GOT3 (cell line): ENCODE measurements around the gene EIPR1.
A peak's percentile ranks its signal among the peaks of the same experiment; 100 is the strongest.

Source experiments
- DNase-seq: peaks from one replicate; lab custom pipeline; 2025; ENCODE audit warnings: mixed read lengths; lab: John Stamatoyannopoulos, UW

The EIPR1 gene

DNA sequence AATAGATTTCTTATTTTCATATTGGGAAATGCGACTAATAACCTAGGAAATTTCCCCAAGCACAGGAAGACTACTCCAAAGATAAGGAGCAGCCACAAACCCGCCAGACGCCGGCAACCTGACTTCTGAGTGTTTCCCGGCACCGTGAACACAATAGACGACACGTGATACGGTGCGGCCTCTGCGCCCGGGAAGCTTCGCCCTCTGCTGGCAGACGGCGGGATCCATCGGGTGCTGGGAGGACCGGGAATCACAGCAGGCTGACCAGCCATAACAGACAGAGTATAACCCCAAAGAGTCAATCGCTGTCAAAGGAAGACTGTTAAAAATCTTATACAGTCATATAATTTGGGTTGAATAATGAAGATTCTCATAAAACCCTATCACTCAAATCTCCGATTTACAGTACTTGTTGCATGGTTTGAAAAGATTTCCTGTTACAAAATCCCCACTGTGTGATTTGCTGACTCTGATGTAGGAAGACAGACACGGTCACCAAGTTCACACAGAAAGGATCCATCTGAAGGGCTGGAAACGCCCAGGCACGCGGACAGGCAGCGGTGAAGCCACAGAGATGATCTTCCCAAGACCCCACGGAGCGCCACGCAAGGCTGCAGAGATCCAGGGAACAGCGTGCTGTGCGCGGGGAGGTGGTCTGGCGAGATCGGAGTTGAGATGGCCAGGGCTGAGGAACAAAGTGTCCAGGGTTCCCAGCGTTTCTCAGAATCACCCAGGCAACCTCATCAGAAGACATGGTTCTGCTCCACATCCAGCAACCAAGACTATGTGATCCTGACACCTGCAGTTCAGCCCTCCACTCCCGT lies 73.8 kb downstream of the EIPR1 start:
- DNase-seq: peak; percentile 37

DNA sequence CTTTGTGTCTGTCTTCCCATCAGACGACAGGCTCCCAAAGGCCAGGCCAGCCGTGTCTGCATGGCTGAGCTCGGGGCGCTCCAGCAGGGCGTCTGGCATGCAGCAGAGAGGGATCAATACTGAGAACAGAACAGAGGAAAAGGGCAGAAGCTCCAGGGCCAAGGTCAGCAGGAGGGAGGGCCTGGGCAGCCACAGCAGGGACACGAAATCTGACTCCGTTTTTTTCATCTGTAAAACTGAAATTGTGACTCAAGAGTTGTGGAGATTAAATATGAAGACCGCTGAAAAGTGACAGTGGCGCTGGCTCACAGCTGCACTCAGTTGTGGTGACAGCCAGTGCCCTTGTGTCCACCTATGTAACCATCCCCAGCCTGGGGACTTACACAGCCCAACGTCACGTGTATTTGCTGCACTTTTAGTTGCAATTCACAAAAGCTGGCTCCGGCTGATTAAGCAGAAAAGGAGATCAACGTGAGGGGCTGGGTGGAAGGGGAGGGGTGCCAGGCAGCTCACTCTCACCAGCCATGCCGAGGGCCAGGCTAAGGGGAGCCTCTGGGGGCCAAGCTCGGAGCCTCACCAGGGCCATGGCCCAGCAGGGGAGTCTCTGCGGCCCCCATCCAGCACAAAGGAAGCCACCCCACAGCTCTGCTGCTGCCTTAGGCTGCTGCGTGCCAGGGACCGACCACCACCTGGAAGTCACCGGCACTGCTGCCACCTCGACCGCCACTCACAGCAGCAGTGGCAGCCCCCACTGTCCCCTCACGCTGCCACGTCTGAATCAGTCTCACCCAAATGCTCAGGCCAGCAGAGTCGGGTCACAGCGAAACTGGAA lies 74.7 kb downstream of the EIPR1 start:
- DNase-seq: no peak

- no peak for DNase-seq
Measured at GRCh38 chr2:3302421-3302750, 75.2 kb downstream of the EIPR1 start.

DNA sequence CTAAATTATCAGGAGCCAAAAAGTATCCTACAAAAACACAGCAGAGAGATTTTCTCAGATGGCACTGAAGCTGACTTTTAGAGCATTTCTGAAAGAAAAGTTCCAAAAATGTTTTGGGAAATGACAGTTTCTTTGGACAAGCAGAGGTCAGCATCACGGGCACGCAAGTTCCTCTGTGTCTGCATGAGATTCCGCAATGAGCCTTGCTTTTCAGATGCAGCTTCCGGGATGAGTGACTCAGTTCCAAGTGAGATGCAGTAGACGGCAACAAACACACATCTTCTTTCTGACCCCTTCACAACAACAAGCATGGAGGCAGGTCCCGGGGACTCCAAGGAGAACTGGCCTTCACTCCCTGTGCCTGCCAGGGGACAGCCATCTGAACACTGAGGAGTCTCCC lies 76.6 kb downstream of the EIPR1 start:
- no peak for DNase-seq

- no peak for DNase-seq
Measured at GRCh38 chr2:3300224-3300995, 77.2 kb downstream of the EIPR1 start.

GRCh38 chr2:3299703-3300102 lies 77.9 kb downstream of the EIPR1 start:
- no peak for DNase-seq

- no peak for DNase-seq
Measured at GRCh38 chr2:3299130-3299529, 78.5 kb downstream of the EIPR1 start.

GRCh38 chr2:3298191-3298590 lies 79.4 kb downstream of the EIPR1 start:
- no peak for DNase-seq

DNA sequence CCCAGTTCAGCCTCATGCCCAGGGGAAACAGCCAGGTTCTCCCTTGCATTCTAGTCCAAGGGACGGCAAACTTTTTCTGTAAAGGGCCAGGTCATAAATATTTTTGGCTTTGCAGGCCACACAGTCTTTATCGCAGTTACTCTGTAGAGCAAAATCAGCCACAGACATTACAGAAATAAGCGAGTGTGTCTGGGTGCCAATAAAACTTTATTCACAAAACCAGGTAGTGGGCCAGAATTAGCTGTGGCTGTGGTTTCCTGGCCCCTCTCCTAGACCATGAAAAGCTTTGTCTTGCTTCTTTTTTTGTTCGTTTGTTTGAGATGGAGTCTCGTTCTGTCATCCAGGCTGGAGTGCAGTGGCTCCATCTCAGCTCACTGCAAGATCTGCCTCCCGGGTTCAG lies 80.1 kb downstream of the EIPR1 start:
- no peak for DNase-seq

DNA sequence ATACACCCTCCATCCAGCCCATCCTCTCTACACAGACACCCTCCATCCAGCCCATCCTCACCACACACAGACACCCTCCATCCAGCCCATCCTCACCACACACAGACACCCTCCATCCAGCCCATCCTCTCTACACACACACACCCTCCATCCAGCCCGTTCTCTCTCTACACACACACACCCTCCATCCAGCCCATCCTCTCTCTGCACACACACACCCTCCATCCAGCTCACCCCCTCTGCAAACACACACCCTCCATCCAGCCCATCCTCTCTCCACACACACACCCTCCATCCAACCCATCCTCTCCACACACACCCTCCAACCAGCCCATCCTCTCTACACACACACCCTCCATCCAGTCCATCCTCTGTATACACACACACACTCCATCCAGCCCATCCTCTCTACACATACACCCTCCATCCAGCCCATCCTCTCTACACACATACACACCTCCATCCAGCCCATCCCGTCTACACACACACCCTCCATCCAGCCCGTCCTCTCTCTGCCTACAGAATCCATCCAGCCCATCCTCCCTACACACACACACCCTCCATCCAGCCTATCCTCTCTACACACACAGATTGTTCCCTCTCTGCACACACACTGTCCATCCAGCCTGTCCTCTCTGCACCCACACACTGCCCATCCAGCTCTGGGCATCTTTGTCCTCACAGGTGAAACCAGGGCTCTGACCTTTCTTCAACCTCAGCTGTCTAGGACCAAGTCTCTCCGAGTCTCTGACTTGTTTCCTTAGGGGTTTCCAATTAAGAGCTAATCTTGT lies 81.2 kb downstream of the EIPR1 start:
- no peak for DNase-seq

- no peak for DNase-seq
Measured at GRCh38 chr2:3294493-3294892, 83.1 kb downstream of the EIPR1 start.

GRCh38 chr2:3294069-3294468 lies 83.5 kb downstream of the EIPR1 start:
- DNase-seq: no peak

DNA sequence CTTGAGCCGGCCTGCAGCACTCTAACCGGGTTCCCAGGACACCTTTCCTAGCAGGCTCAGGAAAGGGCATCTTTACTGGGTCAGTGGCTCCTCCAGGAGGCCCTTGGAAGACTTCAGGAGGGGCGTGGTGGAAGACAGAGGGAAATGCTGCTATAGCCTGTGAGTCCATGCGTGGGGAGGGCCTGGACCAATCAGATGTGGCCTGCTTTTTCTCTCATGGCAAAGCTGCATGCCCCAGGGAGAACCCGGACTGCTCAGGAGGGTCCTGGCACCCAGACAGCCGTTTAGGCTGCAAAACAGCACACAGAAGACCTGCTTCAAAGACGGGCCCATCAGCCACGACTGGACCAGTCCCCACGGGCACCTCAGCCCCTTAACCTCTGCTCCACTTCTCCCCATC lies 84.4 kb downstream of the EIPR1 start:
- no peak for DNase-seq

DNA sequence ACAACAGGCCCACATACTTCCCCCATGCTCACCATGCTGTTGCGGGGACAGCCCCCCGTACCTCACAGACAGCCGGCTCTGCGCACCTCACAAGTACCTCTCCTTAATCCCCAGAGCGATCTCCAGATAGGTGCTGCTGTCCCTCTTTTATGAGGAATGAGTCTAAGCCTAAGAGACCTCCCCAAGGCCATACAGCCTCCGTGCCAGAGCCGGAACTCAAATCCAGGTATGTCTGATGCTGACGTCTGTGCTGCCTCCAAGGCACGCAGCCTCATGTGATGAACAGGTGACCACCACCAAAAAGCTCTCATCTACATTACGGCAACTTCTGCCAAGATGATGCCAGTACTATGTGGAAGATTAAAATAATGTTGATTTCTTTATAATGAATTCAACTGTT lies 85.2 kb downstream of the EIPR1 start:
- no peak for DNase-seq

DNA sequence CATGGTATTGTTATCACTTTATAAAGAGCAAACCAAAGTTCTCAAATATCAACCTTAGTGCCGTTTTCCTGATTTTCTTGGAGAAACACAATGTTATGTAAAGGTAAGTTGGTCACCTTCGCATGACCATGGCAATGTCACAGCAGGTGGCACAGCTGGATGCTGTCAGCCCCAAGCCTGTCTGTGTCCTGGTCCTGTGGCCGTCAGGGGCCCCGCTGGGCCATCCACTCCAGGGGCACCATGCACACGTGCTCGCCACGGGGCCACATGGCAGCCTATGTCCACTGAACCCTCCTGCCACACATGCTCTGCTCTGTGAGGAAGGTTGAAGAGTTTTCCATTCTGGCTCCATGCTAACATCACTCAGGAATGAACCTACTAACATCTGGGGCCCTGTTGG lies 85.9 kb downstream of the EIPR1 start:
- DNase-seq: no peak

GRCh38 chr2:3291113-3291512 lies 86.5 kb downstream of the EIPR1 start:
- DNase-seq: no peak

DNA sequence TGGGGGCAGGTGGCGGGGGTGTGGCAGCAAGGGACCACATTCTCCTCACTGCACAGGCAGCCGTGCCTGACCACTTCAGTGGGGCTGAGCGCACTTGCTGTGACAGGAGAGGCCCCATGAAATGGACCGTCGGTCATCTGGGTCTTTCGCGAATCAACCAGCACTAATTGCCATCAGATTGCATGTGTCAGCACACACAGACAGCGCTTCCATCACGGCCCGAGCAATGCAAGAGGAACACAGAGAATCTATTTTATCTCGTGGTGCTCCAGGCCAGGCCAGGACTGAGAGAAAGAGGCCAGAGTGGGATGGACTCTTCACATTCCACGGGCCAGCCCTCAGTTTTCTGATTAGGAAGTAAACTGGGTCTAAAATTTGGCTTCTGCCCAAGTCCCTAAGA lies 87.0 kb downstream of the EIPR1 start:
- DNase-seq: no peak

- DNase-seq: no peak
Measured at GRCh38 chr2:3289971-3290370, 87.6 kb downstream of the EIPR1 start.

DNA sequence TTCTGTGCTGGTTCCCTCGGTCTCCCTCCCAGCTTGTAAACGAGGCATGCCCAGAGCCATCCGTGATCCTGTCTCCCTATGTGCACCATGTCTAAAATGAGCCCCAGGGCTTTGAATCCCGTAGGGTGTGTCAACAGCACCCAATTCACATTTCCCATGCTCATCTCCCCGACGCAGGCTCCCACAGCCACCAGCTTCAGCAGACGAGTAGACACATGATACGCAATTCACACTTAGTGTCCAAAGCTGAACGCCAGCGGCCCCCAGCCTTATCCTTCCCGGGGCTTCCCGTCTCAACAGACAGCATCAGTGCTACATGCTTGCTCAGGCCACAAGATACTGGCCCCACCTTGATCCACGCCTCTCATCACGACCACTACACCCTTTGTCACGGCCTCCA lies 88.1 kb downstream of the EIPR1 start:
- no peak for DNase-seq

- DNase-seq: no peak
Measured at GRCh38 chr2:3289171-3289515, 88.5 kb downstream of the EIPR1 start.

GRCh38 chr2:3288470-3289170 lies 89.0 kb downstream of the EIPR1 start:
- no peak for DNase-seq
